ENCODE results near the gene TOR4A.

Gene TOR4A

DNA sequence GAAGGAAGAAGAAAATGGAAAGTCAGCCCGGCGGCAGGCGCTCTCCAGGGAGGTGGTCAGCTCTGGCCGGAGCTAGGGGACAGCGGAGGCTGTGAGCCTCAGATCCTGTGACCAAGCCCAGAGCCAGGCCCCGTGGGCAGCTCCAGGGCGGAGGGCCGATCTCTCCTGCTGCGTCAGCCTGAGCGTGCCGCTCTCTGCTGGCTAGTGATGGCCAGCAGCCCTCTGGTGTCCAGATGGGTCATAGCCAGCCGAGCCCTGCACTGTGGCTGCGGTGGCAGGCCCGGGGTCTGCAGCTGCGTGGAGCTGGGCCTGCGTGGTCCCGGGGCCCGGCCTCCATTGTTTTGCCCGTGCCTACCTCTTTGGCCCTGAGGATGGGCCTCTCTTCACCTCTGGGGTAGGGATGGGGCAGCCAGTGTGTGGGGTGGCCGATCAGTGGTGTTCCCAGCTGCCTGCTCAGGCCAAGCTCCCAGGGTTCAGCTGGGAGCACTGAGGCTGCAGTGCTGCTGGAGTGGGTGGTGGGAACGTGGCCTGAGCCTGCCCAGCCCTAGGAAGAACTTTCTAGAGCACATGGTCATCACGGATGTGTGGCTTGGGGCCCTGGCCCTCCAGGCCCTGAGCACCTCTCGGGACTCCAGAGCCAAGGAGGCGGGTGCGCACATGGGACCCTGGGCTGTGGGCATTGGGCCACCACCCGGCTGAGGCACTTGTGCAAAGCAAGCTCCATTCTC lies 41.6 kb downstream of the TOR4A start:
- Histone ChIP-seq H3K4me2 (ENCODE audit: insufficient read depth, low read length) (no peak overlapping the region), H3K4me1 (ENCODE audit: insufficient read depth, low read length) (no peaks in the 10 kb centered on the region), H3K9ac (ENCODE audit: low read depth, low read length) (no peak overlapping the region), H4K20me1 (ENCODE audit: insufficient read depth, low read length) (no peaks in the 10 kb centered on the region), H3K27me3 (ENCODE audit: insufficient read depth, low read length, poor library complexity) (no peaks in the 10 kb centered on the region), H3K27ac (ENCODE audit: low read length) (no peak overlapping the region), H3K9me3 (ENCODE audit: insufficient read depth, low read length, severe bottlenecking) (no peaks in the 10 kb centered on the region), H3K36me3 (ENCODE audit: insufficient read depth, low read length) (no peaks in the 10 kb centered on the region), H3K4me3 (ENCODE audit: low read depth in 1 of 2, low read length in 2 of 2) (no peak overlapping the region), H3K79me2 (ENCODE audit: insufficient read depth, low read length) (no peaks in the 10 kb centered on the region), H2AFZ (ENCODE audit: low read depth, low read length) (no peak overlapping the region)
- ATAC-seq (ENCODE audit: insufficient read depth, low read depth) (no peak), DNase-seq (no peak)
- TF ChIP-seq EZH2 (IDR thresholded peaks at IDR 0.05; ENCODE audit: borderline replicate concordance, low read depth, low read length, severe bottlenecking), result no peak
- TF ChIP-seq, protein P1, sequence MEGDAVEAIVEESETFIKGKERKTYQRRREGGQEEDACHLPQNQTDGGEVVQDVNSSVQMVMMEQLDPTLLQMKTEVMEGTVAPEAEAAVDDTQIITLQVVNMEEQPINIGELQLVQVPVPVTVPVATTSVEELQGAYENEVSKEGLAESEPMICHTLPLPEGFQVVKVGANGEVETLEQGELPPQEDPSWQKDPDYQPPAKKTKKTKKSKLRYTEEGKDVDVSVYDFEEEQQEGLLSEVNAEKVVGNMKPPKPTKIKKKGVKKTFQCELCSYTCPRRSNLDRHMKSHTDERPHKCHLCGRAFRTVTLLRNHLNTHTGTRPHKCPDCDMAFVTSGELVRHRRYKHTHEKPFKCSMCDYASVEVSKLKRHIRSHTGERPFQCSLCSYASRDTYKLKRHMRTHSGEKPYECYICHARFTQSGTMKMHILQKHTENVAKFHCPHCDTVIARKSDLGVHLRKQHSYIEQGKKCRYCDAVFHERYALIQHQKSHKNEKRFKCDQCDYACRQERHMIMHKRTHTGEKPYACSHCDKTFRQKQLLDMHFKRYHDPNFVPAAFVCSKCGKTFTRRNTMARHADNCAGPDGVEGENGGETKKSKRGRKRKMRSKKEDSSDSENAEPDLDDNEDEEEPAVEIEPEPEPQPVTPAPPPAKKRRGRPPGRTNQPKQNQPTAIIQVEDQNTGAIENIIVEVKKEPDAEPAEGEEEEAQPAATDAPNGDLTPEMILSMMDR (IDR thresholded peaks at IDR 0.05; ENCODE audit: borderline replicate concordance, extremely low read depth, low read length, poor library complexity, severe bottlenecking), result no peak

DNA sequence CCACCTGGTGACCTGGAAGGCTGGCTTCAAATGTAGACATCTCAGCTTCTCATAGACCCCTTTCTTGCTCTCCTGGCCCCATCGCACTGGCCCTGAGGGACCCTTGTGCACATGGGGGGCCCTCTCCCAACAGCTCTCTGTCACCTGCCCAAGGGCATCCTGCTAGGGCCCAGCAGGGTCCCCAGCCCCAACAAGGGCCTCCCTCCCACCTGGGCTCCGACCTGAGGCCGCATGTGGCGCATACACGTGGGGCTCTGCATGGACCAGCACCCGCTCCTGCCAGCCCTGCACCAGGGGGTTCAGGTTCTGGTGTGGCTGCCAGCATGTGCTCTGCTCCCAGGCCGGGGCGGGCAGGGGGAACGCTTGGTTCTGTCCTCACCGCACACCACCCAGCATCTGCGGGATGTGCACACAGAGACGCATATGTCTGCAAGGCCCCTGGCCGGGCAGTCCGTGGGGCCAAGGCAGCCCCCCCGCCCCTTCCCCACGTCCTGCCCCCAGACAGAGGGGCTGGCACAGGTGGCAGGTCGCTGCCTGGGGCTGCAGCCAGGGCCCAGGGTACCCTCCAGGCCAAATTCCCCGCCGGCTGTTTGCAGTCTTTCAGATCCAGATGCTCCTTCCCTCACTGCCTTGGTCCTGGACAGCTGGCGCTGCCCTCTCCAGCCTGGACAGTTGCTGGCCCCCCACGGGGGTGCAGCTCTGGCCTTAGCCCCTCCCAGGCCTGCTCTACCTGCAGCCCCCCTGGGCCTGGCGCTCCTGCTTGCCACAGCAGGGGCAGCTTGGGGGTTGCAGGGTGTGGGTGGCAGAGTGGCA lies 42.4 kb downstream of the TOR4A start:
- no peaks in the 10 kb centered on the region for H4K20me1 ChIP-seq (ENCODE audit: insufficient read depth, low read length)
- no peaks in the 10 kb centered on the region for H3K36me3 ChIP-seq (ENCODE audit: insufficient read depth, low read length)
- H3K9ac ChIP-seq (ENCODE audit: low read depth, low read length), result no peak overlapping the region
- H3K9me3 ChIP-seq (ENCODE audit: insufficient read depth, low read length, severe bottlenecking), result no peaks in the 10 kb centered on the region
- H3K4me3 ChIP-seq (ENCODE audit: low read depth in 1 of 2, low read length in 2 of 2), result no peak overlapping the region
- no peak overlapping the region for H3K27ac ChIP-seq (ENCODE audit: low read length)
- ATAC-seq (ENCODE audit: insufficient read depth, low read depth) (no peak), DNase-seq (no peak)
- H3K4me1 ChIP-seq (ENCODE audit: insufficient read depth, low read length), result no peaks in the 10 kb centered on the region
- no peak overlapping the region for H3K4me2 ChIP-seq (ENCODE audit: insufficient read depth, low read length)
- H2AFZ ChIP-seq (ENCODE audit: low read depth, low read length), result no peak overlapping the region
- TF ChIP-seq, protein P1 (IDR thresholded peaks at IDR 0.05; ENCODE audit: borderline replicate concordance, extremely low read depth, low read length, poor library complexity, severe bottlenecking), result no peak
- TF ChIP-seq EZH2 (IDR thresholded peaks at IDR 0.05; ENCODE audit: borderline replicate concordance, low read depth, low read length, severe bottlenecking), result no peak
- H3K79me2 ChIP-seq (ENCODE audit: insufficient read depth, low read length), result no peaks in the 10 kb centered on the region
- H3K27me3 ChIP-seq (ENCODE audit: insufficient read depth, low read length, poor library complexity), result no peaks in the 10 kb centered on the region

DNA sequence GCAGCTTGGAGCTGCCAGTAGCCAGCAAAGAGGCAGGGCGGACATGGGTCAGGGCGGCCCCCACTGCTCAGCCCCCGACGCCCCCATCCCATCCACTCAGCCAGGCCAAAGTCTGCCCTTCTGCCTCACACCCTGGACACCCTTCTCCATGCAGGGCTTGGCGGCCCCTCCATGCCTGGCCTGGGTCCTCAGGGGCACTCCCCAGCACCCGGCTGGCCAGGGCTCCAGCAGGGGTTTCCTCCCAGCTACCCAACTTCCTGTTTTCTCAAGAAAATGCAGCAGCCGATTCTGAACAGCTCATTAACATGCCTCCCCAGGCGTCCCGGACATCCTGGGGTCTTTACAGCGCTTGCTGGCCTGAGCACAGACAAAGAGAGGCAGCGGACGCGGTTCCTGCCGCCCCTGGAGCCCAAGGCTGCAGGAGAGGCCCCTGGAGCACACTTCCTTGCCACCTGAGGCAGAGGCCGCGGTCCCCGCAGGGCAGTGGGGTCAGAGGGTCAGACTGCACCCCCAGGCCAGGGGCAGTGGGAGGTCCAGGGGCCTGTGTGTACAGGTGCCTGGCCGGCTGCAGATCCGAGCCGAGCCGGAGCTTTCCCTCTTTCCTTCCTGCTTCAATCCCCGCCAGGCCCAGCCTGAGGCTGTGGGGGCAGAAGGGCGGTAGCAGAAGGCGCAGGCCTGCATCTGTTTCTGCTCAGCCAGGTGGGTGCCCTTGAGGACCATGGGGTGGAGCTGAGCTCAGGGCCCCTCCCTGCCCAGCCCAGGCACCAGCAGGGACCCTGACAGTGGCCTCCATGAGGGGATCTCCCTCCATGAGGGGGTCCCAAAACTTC lies 43.2 kb downstream of the TOR4A start:
- Histone ChIP-seq H3K9ac (ENCODE audit: low read depth, low read length) (no peak overlapping the region), H3K27ac (ENCODE audit: low read length) (no peak overlapping the region), H2AFZ (ENCODE audit: low read depth, low read length) (no peak overlapping the region), H3K79me2 (ENCODE audit: insufficient read depth, low read length) (no peaks in the 10 kb centered on the region), H3K27me3 (ENCODE audit: insufficient read depth, low read length, poor library complexity) (no peaks in the 10 kb centered on the region), H4K20me1 (ENCODE audit: insufficient read depth, low read length) (no peaks in the 10 kb centered on the region), H3K4me1 (ENCODE audit: insufficient read depth, low read length) (no peaks in the 10 kb centered on the region), H3K4me3 (ENCODE audit: low read depth in 1 of 2, low read length in 2 of 2) (no peak overlapping the region), H3K36me3 (ENCODE audit: insufficient read depth, low read length) (no peaks in the 10 kb centered on the region), H3K9me3 (ENCODE audit: insufficient read depth, low read length, severe bottlenecking) (no peaks in the 10 kb centered on the region), H3K4me2 (ENCODE audit: insufficient read depth, low read length) (no peak overlapping the region)
- no peak for DNase-seq
- no peak for ATAC-seq (ENCODE audit: insufficient read depth, low read depth)
- no peak for TF ChIP-seq EZH2 (IDR thresholded peaks at IDR 0.05; ENCODE audit: borderline replicate concordance, low read depth, low read length, severe bottlenecking)
- TF ChIP-seq, protein P1 (IDR thresholded peaks at IDR 0.05; ENCODE audit: borderline replicate concordance, extremely low read depth, low read length, poor library complexity, severe bottlenecking), result no peak
